Activated effector memory CD4-positive, alpha-beta T cell treated with anti-CD3 and anti-CD28 coated beads, Interleukin-2, amount 50 U/mL, for 16 hours (primary cell): Measurements from ENCODE around the gene TMEM108.

Experiments
- DNase-seq: peaks from one replicate; pipeline ENCODE4 v3.0.0-alpha.2; 2020

Gene TMEM108

GRCh38 chr3:133121450-133121849 is 83.3 kb downstream of the TMEM108 start:
- no peak for DNase-seq

DNA sequence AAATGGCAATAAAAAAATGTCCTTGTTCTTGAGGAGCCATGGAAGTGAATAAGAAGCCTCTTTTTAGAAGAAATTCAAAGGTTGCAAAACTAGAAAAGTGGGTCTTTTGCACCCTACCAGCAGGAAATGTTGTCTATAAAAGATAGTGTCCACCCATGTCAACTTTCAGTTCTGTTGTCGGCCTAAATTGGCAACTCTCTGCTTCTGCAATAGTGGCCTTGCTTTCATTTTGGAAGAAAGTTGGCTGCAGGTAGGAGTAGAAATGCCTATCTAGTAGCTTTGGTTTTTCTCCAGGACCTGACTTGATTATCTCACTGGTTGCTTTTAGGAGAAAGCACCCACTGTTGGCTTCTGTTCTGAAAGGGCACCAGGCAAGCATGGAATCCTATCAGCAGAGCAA is 85.4 kb downstream of the TMEM108 start:
- no peak for DNase-seq

DNA sequence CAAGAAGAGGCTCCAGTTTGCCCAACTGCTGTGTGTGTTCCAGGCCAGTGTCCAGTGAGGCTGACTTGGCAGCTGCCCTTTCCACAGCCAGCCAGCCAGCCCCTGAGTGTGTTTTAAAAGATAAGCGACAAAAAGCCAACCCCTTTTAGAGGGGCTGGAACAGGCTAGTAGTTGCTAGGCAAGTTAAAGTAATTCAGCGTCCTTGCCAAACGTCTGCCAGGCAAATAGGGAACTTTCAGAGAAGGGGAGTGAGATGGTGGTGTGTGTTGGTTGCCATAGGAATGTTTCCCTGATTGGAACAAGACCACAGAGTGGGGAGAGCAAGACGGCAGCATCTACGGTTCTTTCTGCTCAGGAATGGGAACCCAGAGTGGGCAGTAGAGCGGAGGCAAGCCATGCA is 86.3 kb downstream of the TMEM108 start:
- no peak for DNase-seq

GRCh38 chr3:133125171-133125570 is 87.0 kb downstream of the TMEM108 start:
- no peak for DNase-seq

DNA sequence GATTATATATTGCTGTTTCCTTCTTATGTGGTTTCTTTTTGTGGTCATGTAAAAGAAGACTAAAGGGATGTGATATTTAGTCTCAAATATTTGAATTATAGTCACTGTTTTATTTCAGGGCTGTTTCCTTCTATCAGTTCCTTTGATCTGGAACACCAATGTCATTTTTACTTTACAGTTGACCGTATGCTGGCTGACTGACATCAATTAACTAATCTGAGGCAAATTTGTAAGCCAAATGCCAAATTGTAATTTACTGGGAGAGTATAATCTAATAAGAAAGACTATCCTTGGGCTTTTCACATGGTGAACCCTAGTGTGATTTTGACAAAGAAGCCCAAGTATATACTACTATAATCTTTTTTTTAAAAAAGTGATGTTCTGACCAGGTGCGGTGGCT is 87.6 kb downstream of the TMEM108 start:
- DNase-seq, result no peak

GRCh38 chr3:133127381-133127780 is 89.2 kb downstream of the TMEM108 start:
- DNase-seq, result no peak

GRCh38 chr3:133130168-133130567 is 92.0 kb downstream of the TMEM108 start:
- no peak for DNase-seq

GRCh38 chr3:133135306-133135705 is 97.1 kb downstream of the TMEM108 start:
- DNase-seq, result no peak

DNA sequence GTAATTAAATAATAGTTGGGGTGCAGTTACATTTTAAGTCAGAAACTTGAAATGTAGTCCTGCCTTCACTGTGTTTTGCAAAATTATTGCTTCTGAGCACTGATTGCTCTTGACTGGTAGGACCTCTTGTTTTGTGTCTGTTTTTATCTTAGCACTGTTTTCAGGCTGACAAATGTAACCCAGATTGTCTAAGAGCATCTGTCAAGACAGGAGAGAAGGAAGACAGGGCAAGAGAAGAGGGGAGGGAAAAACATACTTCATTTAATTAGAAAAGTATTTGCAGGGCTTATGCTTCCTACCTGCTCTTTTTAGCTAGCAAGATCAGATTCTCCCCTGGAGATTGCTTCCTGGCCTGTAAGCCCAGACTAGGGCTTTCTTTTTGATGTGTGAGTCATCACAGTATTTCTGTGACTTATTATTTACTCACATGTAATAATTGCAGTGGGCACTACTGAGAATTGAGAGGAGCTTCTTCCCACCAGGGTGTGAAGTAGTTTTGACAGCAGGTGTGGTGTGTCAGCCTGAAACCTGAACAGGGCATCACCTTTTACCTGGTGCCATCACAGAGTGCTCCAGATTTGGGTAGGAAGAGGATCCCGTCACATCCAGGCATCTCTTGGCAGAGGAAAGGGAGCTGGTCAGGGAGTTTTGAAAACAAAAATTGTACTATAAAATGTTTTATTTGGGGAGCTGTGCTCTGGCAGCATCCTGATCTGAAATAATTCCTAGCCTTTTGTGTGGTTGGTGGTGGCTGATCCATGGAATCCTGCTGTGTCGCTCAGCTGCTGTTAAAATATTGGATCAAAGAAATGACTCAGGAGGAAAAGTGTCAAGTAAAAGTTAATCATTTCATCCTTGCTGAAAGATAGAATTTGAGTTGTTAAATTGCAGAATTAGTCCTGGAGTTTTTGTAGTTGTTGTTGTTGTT is 98.2 kb downstream of the TMEM108 start:
- DNase-seq, result no peak

GRCh38 chr3:133137042-133137996 is 99.1 kb downstream of the TMEM108 start:
- DNase-seq, result no peak

DNA sequence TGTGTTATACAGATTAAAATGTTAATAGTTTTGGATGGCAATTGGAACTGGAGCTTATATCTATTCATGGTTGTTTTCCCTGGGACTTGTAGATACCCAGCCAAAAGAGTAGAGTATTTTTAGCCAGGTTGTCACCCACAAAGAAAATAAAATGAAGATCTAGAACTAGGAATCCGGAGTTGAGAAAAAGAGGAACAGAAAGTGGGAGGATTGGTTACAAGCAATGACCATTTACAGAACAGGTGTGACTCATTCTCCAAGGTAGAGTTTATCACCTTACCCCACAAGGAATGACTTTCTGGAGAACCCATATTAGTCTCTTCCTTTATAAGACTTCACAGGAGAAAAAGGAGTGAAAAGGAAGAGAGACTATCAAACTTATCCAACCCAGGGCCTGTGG is 99.8 kb downstream of the TMEM108 start:
- no peak for DNase-seq

DNA sequence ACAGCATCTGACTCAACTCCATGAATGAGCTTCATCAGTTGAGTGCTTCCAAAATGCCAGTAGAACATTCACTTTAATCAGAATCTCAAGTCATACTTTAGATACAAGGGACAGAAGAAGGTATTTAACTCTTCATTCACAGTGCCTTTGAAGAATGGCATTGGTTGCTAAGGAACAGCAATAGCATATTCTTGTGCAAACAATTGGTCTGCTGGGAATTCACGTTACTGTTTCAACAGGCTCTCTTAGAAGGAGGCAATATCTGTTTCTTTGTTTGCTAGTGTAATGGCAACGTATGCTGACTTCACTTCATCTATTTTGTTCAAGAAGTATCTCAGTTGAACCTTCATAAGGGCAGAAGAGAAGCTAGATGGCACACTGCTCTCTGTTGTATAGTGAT is 113.9 kb downstream of the TMEM108 start:
- DNase-seq, result no peak

GRCh38 chr3:133152681-133153220 is 114.6 kb downstream of the TMEM108 start:
- no peak for DNase-seq

DNA sequence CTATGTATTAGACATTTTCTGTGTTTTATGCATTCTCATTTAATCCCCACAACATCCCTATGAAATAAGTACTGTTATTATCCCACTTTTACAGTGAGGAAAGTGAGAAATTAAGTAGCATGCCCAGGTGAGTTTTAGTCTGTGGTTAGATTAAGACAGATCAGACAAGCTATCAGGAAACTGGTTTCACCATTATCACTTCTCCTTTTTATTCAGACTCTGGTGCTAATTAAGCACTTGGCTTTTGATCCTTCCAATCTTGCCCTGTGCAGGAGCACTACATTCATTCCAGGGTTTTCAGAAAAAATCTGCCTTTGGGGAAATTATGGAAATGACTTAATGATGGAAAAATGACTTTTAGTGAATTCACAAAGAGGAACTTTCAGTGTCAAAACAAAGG is 115.2 kb downstream of the TMEM108 start:
- DNase-seq, result no peak

DNA sequence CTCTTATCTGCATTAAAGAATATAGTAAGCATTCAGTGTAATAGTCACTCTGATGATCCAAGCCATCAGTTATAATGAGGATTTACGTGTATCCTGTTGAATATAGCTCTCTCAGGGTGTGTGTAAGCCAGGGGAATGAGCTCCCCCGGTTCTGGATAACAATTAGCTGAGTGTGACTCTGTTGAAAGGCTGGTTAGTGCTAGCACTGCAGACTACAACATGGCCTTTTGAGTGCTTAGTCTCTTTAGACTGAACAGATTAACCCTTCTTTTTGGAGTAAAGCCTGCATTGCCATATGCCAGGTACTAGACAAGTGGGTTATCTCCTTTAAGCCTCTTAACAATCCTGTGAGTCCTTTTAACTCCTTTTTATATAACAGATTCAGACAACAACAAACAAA is 119.5 kb downstream of the TMEM108 start:
- no peak for DNase-seq

GRCh38 chr3:133158686-133159085 is 120.5 kb downstream of the TMEM108 start:
- DNase-seq, result no peak

- no peak for DNase-seq
Measured at GRCh38 chr3:133159498-133160475, 121.6 kb downstream of the TMEM108 start.

DNA sequence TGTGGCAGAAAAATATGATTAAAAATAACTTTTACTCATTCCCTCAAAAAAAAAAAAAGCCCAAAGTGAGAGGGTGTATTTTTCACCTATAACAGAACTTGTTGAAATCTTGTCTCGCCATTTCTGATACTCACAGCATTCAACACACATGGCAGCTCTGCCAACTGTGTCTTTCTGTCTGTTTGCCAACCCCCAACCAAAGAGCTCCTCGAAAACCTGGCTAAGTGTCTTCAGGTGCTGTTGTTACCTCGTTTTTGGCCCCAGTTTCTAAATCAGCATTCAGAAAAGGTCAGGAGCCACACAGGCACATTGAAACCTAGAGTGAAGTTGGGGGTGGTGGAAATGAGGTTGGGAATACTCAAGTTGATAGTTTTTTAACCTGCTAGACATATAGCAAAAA is 123.5 kb downstream of the TMEM108 start:
- no peak for DNase-seq

GRCh38 chr3:133162265-133162664 is 124.1 kb downstream of the TMEM108 start:
- no peak for DNase-seq

GRCh38 chr3:133162670-133163305 is 124.6 kb downstream of the TMEM108 start:
- no peak for DNase-seq

- DNase-seq, result no peak
Measured at GRCh38 chr3:133167340-133168024, 129.3 kb downstream of the TMEM108 start.
